Spleen (tissue), 11 donors: Measurements from ENCODE around the gene CACNA1D. TPM values are rescaled to one million over a fixed set of nuclear protein-coding genes. Genes with fewer than 3 reads are reported as not detected.

ENCODE experiments used
- DNase-seq: peaks from one replicate; pipeline ENCODE4 v3.0.0-alpha.2; 2020
- H3K27ac ChIP-seq, 8 donors: fragments of 200-600 bp; sonication (generic) in 7 of 8; 1 replicate in 4 of 8; 2 replicates in 4 of 8; pipeline versions ENCODE4 v1.5.0 to v1.8.0; 2016 to 2021; ENCODE audit warnings: inconsistent platforms in 4 of 8, mild to moderate bottlenecking in 4 of 8, moderate library complexity in 1 of 8
- H3K27me3 ChIP-seq, 7 donors: fragments of 200-600 bp; sonication (generic) in 6 of 7; replicated peaks in 1 of 7; 1 replicate in 4 of 7; 2 replicates in 3 of 7; pipeline versions ENCODE4 v1.5.0 to v1.8.0; 2016 to 2021; ENCODE audit warnings: inconsistent platforms in 3 of 7, mild to moderate bottlenecking in 1 of 7
- H3K36me3 ChIP-seq, 6 donors: fragments of 200-600 bp; sonication (generic) in 5 of 6; 1 replicate in 4 of 6; 2 replicates in 2 of 6; pipeline versions ENCODE4 v1.5.0 to v1.8.0; 2016 to 2021; ENCODE audit warnings: inconsistent platforms in 2 of 6
- H3K4me1 ChIP-seq, 6 donors: fragments of 200-600 bp; sonication (generic) in 5 of 6; 1 replicate in 3 of 6; 2 replicates in 3 of 6; pipeline versions ENCODE4 v1.5.0 to v1.8.0; 2016 to 2021; ENCODE audit warnings: inconsistent platforms in 3 of 6
- H3K4me3 ChIP-seq, 8 donors: fragments of 200-600 bp; sonication (generic) in 7 of 8; 1 replicate in 4 of 8; 2 replicates in 4 of 8; pipeline versions ENCODE4 v1.5.0 to v1.8.0; 2016 to 2021; ENCODE audit warnings: inconsistent platforms in 4 of 8, mild to moderate bottlenecking in 4 of 8, moderate library complexity in 2 of 8
- H3K9me3 ChIP-seq, 8 donors: fragments of 200-600 bp; sonication (generic) in 7 of 8; 1 replicate in 4 of 8; 2 replicates in 4 of 8; pipeline versions ENCODE4 v1.5.0 to v1.8.0; 2016 to 2021; ENCODE audit warnings: inconsistent platforms in 4 of 8
- CTCF ChIP-seq, 11 experiments: fragments of 200-600 bp in 7 of 11; fragments of 450-650 bp in 4 of 11; sonication (generic) in 4 of 11; IDR thresholded peaks in 8 of 11; conservative IDR thresholded peaks in 3 of 11; 1 replicate in 7 of 11; 2 replicates in 4 of 11; pipeline versions ENCODE4 v1.4.0 to v1.8.0; 2016 to 2021; ENCODE audit warnings: antibody characterized with exemption in 11 of 11, inconsistent platforms in 4 of 11, mild to moderate bottlenecking in 1 of 11
- POLR2A ChIP-seq, 3 donors: fragments of 450-650 bp; IDR thresholded peaks; one replicate each; pipeline ENCODE4 v1.5.1; 2017; ENCODE audit warnings: antibody characterized with exemption in 3 of 3, mild to moderate bottlenecking in 1 of 3
- POLR2AphosphoS5 ChIP-seq, 3 donors: sonication (generic); formaldehyde crosslinking; IDR thresholded peaks; one replicate each; pipeline ENCODE4 v1.5.1; 2017; ENCODE audit warnings: antibody characterized with exemption in 3 of 3
- WGBS, 5 donors: extraction: QIAGEN DNeasy Blood & Tissue Kit in 3 of 5; methylation state at CpG; one replicate each; pipeline versions ENCODE4 v1.1.5 to v1.1.7; 2013 to 2018; 5-methylcytosine and 5-hydroxymethylcytosine counted together
- intact Hi-C: fragments of 100-400 bp; cut with DNase I; formaldehyde crosslinking; loops from one replicate; pipeline ENCODE4 v1.15.0; 2023; ENCODE audit warnings: low total_unique reads
- polyA plus RNA-seq, 3 donors: library from polyadenylated mRNA; stranded (reverse); fragments of 200-250 nt; gene quantifications; one replicate each; pipeline ENCODE4 v1.2.1, GENCODE V29; 2013
- total RNA-seq, 7 donors: library from RNA; depleted of rRNA in 3 of 7; stranded (reverse); fragments of >200 nt in 3 of 7; fragmentation: NEBNext Ultra II Directional in 4 of 7; extraction: Animal tissue kit (Norgen Biotek cat#: 25700) in 4 of 7; gene quantifications; one replicate each; pipeline versions ENCODE4 v1.1.0 to v1.2.1, GENCODE V29; 2016 to 2021
- donor health status: healthy with polysubstance abuse.
- donor health status: DM: no; HTN: no; CAD: no; lungs with moderate emphysema.
- donor health status: DM: no; HTN: no; CAD: no.
- donor health status: Bipolar disorder and iron deficiency.
- donor health status: healthy.
- donor health status: DM: no; HTN: no; CAD: no.
- donor health status: DM: yes; HTN: yes; CAD: no.

The CACNA1D gene
- total and polyA plus RNA-seq, 10 donors = 0.55 to 89.3 (median 19.1) TPM

GRCh38 chr3:53545996-53546359 lies 51.6 kb downstream of the CACNA1D start:
- H3K27ac ChIP-seq = no peak overlapping the region
- peaks cover 0 to 2% (median 0%) of the 10 kb centered on the region in 6 donors for H3K4me1 ChIP-seq
- H3K4me3 ChIP-seq = no peak overlapping the region
- TF ChIP-seq POLR2A (IDR thresholded peaks at IDR 0.05) (no peak), POLR2AphosphoS5 (IDR thresholded peaks at IDR 0.05) (no peak), CTCF (IDR thresholded peaks at IDR 0.05 in 8 of 11, conservative IDR thresholded peaks at IDR 0.05 in 3 of 11) (no peak)
- intact Hi-C loops = no loop called here
- H3K27me3 ChIP-seq = peaks cover 0 to 17% (median 0%) of the 10 kb centered on the region in 7 donors
- no peaks in the 10 kb centered on the region for H3K36me3 ChIP-seq
- H3K9me3 ChIP-seq = no peaks in the 10 kb centered on the region
- 67 to 82% (median 75%) methylated on average over 7 of the region's 7 CpGs for WGBS, 5 donors
- no peak for DNase-seq

GRCh38 chr3:53547327-53547726 lies 52.9 kb downstream of the CACNA1D start:
- Histone ChIP-seq H3K27ac (no peak overlapping the region), H3K4me3 (no peak overlapping the region), H3K27me3 (peaks cover 0 to 5% (median 0%) of the 10 kb centered on the region in 7 donors), H3K36me3 (no peaks in the 10 kb centered on the region), H3K9me3 (no peaks in the 10 kb centered on the region), H3K4me1 (peaks cover 0 to 2% (median 0%) of the 10 kb centered on the region in 6 donors)
- no peak for TF ChIP-seq POLR2AphosphoS5 (IDR thresholded peaks at IDR 0.05)
- TF ChIP-seq CTCF (IDR thresholded peaks at IDR 0.05 in 8 of 11, conservative IDR thresholded peaks at IDR 0.05 in 3 of 11) = no peak
- no peak for TF ChIP-seq POLR2A (IDR thresholded peaks at IDR 0.05)
- 75 to 80% (median 79%) methylated on average over 8 of the region's 8 CpGs for WGBS, 5 donors
- DNase-seq = no peak
- intact Hi-C loops = no loop called here

GRCh38 chr3:53550005-53550620 lies 55.7 kb downstream of the CACNA1D start:
- TF ChIP-seq POLR2AphosphoS5 (IDR thresholded peaks at IDR 0.05) = no peak
- no peak for TF ChIP-seq POLR2A (IDR thresholded peaks at IDR 0.05)
- TF ChIP-seq CTCF (IDR thresholded peaks at IDR 0.05 in 8 of 11, conservative IDR thresholded peaks at IDR 0.05 in 3 of 11) = no peak
- 69 to 76% (median 72%) methylated on average over 7 to 8 of the region's 8 CpGs for WGBS, 5 donors
- Histone ChIP-seq H3K4me3 (no peak overlapping the region), H3K9me3 (no peaks in the 10 kb centered on the region), H3K27me3 (no peaks in the 10 kb centered on the region), H3K36me3 (no peaks in the 10 kb centered on the region), H3K27ac (peak overlapping the region in 1 of 8 donors; percentile 8), H3K4me1 (peaks cover 0 to 2% (median 0%) of the 10 kb centered on the region in 6 donors)
- DNase-seq = no peak
- intact Hi-C loops = no loop called here

- no peaks in the 10 kb centered on the region for H3K27me3 ChIP-seq
- H3K4me1 ChIP-seq = no peaks in the 10 kb centered on the region
- no peaks in the 10 kb centered on the region for H3K9me3 ChIP-seq
- intact Hi-C loops = no loop called here
- no peak for TF ChIP-seq CTCF (IDR thresholded peaks at IDR 0.05 in 8 of 11, conservative IDR thresholded peaks at IDR 0.05 in 3 of 11)
- TF ChIP-seq POLR2AphosphoS5 (IDR thresholded peaks at IDR 0.05) = no peak
- no peak for TF ChIP-seq POLR2A (IDR thresholded peaks at IDR 0.05)
- H3K27ac ChIP-seq = no peak overlapping the region
- no peak for DNase-seq
- 63 to 81% (median 75%) methylated on average over 7 of the region's 7 CpGs for whole genome bisulfite sequencing, 5 donors
- H3K36me3 ChIP-seq = no peaks in the 10 kb centered on the region
- no peak overlapping the region for H3K4me3 ChIP-seq
These were observed 56.9 kb downstream of the CACNA1D start for GRCh38 chr3:53551324-53551723.
